ENCODE data around the gene P2RY12. TPM values are rescaled to one million over a fixed set of nuclear protein-coding genes. Genes with fewer than 3 reads are reported as not detected.

P2RY12 gene
- total and polyA plus RNA-seq, 2 of the 8 experiments (the other 6 are each of a cell fraction or from before 2014, with no cell fraction given): not detected

- Histone ChIP-seq H4K20me1 (replicated peaks in 1 of 2; ENCODE audit: control insufficient read depth in 1 of 2, insufficient read depth in 2 of 2, low read length in 2 of 2) (no peaks in the 10 kb centered on the region), H3K56ac (replicated peaks; ENCODE audit: insufficient read length, low read depth, low read length) (no peak overlapping the region), H4K8ac (ENCODE audit: extremely low read depth, insufficient read depth, low read length) (no peak overlapping the region), H2BK20ac (ENCODE audit: low read length) (no peak overlapping the region), H2AK5ac (ENCODE audit: low read depth, low read length) (no peak overlapping the region), H3K79me1 (ENCODE audit: low read depth, low read length) (no peaks in the 10 kb centered on the region), H3K14ac (ENCODE audit: insufficient read length) (no peak overlapping the region), H3K23me2 (ENCODE audit: low read depth, low read length) (no peaks in the 10 kb centered on the region), H3K27ac (ENCODE audit: low read depth, low read length) (no peak overlapping the region), H4K91ac (replicated peaks; ENCODE audit: insufficient read length, low read length) (no peak overlapping the region), H3K23ac (ENCODE audit: insufficient read length) (no peak overlapping the region), H3K4me1 (replicated peaks in 1 of 4; ENCODE audit: control insufficient read depth in 3 of 4, insufficient read depth in 4 of 4, low read length in 3 of 4) (peaks cover 0 to 4% (median 1%) of the 10 kb centered on the region in 4 experiments; a peak in 2 of 7 replicates), H3K4ac (replicated peaks; ENCODE audit: insufficient read length, low read depth, low read length) (no peak overlapping the region), H2BK12ac (ENCODE audit: low read depth, low read length) (no peak overlapping the region), H3K4me3 (ENCODE audit: extremely low read depth in 1 of 4, insufficient read depth in 2 of 4, low read depth in 3 of 4, low read length in 4 of 4) (no peak overlapping the region), H3K27me3 (replicated peaks in 1 of 4; ENCODE audit: control insufficient read depth in 3 of 4, extremely low read depth in 1 of 4, insufficient read depth in 3 of 4, low read length in 3 of 4) (no peaks in the 10 kb centered on the region), H3K4me2 (ENCODE audit: insufficient read depth in 1 of 2, low read depth in 2 of 2, low read length in 2 of 2) (no peak overlapping the region), H3K18ac (ENCODE audit: extremely low read depth, low read length) (no peak overlapping the region), H3K79me2 (ENCODE audit: control insufficient read depth in 1 of 2, insufficient read depth in 2 of 2, low read length in 2 of 2) (no peaks in the 10 kb centered on the region), H2AFZ (ENCODE audit: low read length) (no peak overlapping the region), H3K9ac (replicated peaks in 1 of 4; ENCODE audit: extremely low read depth in 1 of 4, low read depth in 3 of 4, low read length in 3 of 4) (no peak overlapping the region), H3K36me3 (ENCODE audit: control insufficient read depth in 2 of 4, insufficient read depth in 4 of 4, low read length in 3 of 4) (no peaks in the 10 kb centered on the region; a peak in 1 of 8 replicates), H3K9me3 (ENCODE audit: insufficient read depth in 2 of 2, low read depth in 1 of 2, low read length in 1 of 2) (no peaks in the 10 kb centered on the region), H2BK5ac (ENCODE audit: low read depth, low read length) (no peak overlapping the region), H2BK15ac (ENCODE audit: low read length) (no peak overlapping the region), H4K5ac (ENCODE audit: insufficient read length, low read depth, low read length) (no peak overlapping the region), H2BK120ac (replicated peaks; ENCODE audit: low read depth, low read length) (no peak overlapping the region)
- TF ChIP-seq EP300 (IDR thresholded peaks at IDR 0.05; ENCODE audit: borderline replicate concordance in 1 of 2, low read depth in 2 of 2, low read length in 2 of 2): no peak
- no peak for TF ChIP-seq CEBPB (IDR thresholded peaks at IDR 0.05; ENCODE audit: low read depth, low read length)
- no peak for TF ChIP-seq TEAD4 (IDR thresholded peaks at IDR 0.05; ENCODE audit: low read depth, low read length)
- TF ChIP-seq BACH1 (IDR thresholded peaks at IDR 0.05; ENCODE audit: low read length): no peak
- no peak for TF ChIP-seq TAF1 (IDR thresholded peaks at IDR 0.05; ENCODE audit: low read depth, low read length)
- TF ChIP-seq JUND (IDR thresholded peaks at IDR 0.05; ENCODE audit: low read length): no peak
- no peak for TF ChIP-seq CBX8 (IDR thresholded peaks at IDR 0.05; ENCODE audit: borderline replicate concordance, low read depth, low read length)
- no peak for TF ChIP-seq EGR1 (IDR thresholded peaks at IDR 0.05; ENCODE audit: borderline replicate concordance, low read depth, low read length)
- no peak for TF ChIP-seq HDAC2 (IDR thresholded peaks at IDR 0.05; ENCODE audit: borderline replicate concordance in 1 of 2, low read depth in 2 of 2, low read length in 2 of 2)
- FAIRE-seq: no peak
- ChIA-PET CTCF (ENCODE audit: partially characterized antibody) (interaction anchor here (0.9 kb wide), 1 partner anchor 11 kb away, joined by 3 read pairs; no protein-coding TSS in a partner anchor), POLR2A (ENCODE audit: partially characterized antibody) (no interaction called here)
- 98% methylated on average over 3 of the region's 3 CpGs; no CpG with 5 or more reads in 1 of the 2 experiments for WGBS, 2 experiments (ENCODE audit: extremely low coverage in 1 of 2, insufficient coverage in 1 of 2, insufficient read length in 1 of 2, insufficient replicate concordance in 2 of 2, low coverage in 1 of 2, low lambda C conversion rate in 2 of 2, missing lambda C conversion rate in 1 of 2)
- no peak for DNase-seq (ENCODE audit: low read depth in 1 of 2, low spot score in 2 of 2)
Observed at GRCh38 chr3:151402349-151402748, 17.8 kb upstream of the P2RY12 start.

Measured in H1 (cell line).